SU-DHL-6 (cell line): ENCODE measurements around the gene CBFA2T2.

ENCODE experiments used
- CTCF ChIP-seq: fragments of 200-600 bp; sonication (generic); IDR thresholded peaks from one replicate; pipeline ENCODE4 v1.5.1; 2017; ENCODE audit warnings: antibody characterized with exemption, mild to moderate bottlenecking, low read length, moderate library complexity; ENCODE audit not compliant: insufficient read depth, poor library complexity, severe bottlenecking
- EZH2phosphoT487 ChIP-seq: fragments of 200-600 bp; sonication (generic), shearing (Covaris generic); conservative IDR thresholded peaks from 2 replicates; pipeline ENCODE4 v1.6.1; 2018; ENCODE audit warnings: mild to moderate bottlenecking, antibody characterized with exemption, low read length, moderate library complexity, mixed read lengths

GRCh38 chr20:33526769-33527168 is 36.9 kb downstream of the CBFA2T2 start:
- no peak for TF ChIP-seq CTCF
- TF ChIP-seq EZH2phosphoT487 = no peak
